SK-N-MC (cell line): Measurements from ENCODE around the gene DUSP15.

ENCODE experiments used
- EZH2 ChIP-seq: fragments of 200-600 bp; sonication (generic); IDR thresholded peaks from one replicate; pipeline ENCODE4 v1.6.1; 2017; ENCODE audit warnings: antibody characterized with exemption
- FOXP2 ChIP-seq: optimal IDR thresholded peaks from 2 replicates; pipeline ENCODE3; 2011; ENCODE audit warnings: mild to moderate bottlenecking, moderate library complexity; ENCODE audit not compliant: insufficient read depth; ENCODE audit errors: extremely low read length, control extremely low read depth
- POLR2AphosphoS5 ChIP-seq: IDR thresholded peaks from 2 replicates; pipeline ENCODE4 v1.6.1; 2012; ENCODE audit warnings: mild to moderate bottlenecking, low read depth, low read length, borderline replicate concordance

DNA sequence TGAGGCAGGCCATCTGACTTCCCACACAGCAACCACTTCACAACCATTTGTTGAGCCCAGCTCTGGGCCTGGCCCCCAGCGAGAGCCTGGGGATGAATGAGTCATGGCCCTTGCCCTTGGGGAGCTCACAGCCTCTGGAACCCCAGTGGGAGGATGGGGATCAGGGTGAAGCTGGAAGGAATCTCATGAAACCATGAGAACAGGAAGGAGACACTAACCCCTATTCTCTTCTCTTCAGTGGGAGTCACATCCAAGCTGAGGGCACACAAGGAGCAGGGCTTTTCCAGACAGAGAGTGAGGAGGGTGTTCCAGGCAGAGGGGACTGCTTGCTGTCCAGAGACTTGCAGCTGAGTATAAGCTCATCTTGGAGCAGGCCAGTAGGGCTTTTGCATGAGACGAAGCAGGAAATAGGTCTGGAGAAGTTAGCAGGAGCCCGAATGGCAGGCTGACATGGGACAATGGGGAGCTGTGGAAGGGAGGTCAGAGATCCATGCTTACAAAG lies 32.4 kb downstream of the DUSP15 start:
- no peak for TF ChIP-seq EZH2
- no peak for TF ChIP-seq POLR2AphosphoS5
- TF ChIP-seq FOXP2 = no peak
